DLD1 (cell line): ENCODE results near the gene KCNJ9.

Source experiments
- in situ Hi-C: cut with HindIII; loops from 2 replicates; pipeline ENCODE4 v1.10.0; 2017; ENCODE audit warnings: low sequenced_read_pairs

Gene KCNJ9

DNA sequence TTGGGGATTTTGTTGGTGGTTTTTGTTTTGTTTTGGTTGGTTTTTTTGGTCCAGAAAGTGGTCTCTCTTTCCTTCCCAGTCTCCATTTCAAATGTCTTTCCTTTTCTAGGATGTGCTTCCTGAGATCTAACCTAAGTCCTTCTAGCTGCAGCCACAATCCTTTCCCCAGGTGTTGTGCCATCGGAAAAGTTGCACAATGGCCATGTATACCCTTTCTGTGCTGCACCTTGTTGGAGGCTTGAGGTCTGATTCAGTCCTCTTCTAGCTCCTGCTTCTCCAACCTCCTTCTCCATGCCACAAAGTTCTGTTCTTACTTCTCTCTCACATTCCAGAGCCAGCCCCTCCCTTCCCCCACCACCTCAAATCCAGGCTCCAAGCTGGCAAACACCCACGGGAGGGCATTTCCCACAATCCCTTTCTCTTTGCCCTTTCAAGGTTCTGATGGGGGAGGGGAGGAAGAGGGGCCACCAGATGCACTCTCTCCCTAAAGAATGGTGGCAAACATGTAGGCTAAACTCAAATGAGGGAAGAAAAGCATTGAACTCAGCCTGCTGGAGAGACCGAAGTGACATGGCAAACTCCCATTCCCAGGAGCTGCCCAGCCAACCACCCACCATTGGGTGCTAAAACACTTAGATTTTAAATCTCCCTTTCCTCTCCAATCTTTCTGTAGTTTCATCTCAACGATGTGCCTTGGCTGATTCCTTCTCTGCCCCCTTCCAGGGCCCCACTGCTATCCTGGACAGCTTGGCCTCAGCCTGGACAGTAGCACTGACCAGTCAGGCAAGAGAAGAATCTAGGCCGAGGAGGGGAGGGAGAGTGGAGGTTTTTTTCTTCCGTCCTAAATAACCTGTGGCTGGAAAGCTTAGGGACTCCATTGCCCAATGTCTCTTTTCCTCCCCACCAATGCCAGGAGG, 14.3 kb upstream of the KCNJ9 start:
- in situ Hi-C loops, result no loop called here

GRCh38 chr1:160068225-160068624, 13.1 kb upstream of the KCNJ9 start:
- in situ Hi-C loops, result no loop called here

- in situ Hi-C loops, result no loop called here
Observed at GRCh38 chr1:160069460-160070231, 11.7 kb upstream of the KCNJ9 start, which contains the start of gene KCNJ10. TSS of gene KCNJ10 (minus strand) at chr1:160070160. CDS start at chr1:160042532, 27,628 bp downstream.

GRCh38 chr1:160070243-160071163, 10.8 kb upstream of the KCNJ9 start:
- in situ Hi-C loops, result no loop called here

DNA sequence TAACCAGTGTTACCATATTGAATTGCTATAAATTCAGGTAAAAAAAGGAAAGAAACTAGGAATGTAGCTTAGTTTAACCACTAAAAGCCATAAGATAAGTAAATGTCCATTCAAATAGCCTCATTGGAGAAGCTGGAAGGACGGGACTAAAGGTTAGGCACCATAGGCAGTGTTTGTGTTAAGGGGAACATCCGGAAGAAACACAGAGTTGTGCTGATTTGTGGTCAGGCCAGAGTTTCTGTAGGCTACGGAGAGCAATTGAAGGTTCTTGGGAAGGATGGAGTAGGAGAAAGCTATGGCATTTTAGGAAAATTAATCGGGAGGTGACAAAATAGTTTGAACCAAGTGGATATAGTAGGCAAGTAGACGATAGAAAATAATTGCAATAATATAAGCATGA, 10.0 kb upstream of the KCNJ9 start:
- in situ Hi-C loops, result no loop called here

GRCh38 chr1:160074865-160075264, 6.5 kb upstream of the KCNJ9 start:
- in situ Hi-C loops, result no loop called here

DNA sequence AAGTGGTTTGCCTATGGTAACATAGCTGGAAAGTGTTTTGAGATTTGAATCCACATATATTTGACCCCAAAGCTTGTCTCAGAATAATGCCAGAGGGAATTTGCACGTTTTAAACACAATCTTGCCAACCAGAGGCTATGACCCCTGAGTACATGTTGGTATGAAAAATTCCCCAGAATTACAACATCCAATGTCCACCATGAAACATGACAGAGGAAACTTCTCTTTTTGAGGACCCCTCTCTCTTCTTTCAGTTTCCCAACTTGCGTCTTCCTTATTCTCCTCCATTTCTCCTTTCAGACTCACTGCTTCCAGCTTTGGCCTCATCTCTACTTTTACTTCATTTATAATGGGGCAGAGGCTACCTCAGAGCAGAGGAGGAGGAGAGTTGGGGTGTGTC, 5.5 kb upstream of the KCNJ9 start:
- in situ Hi-C loops, result no loop called here

GRCh38 chr1:160076295-160076694, 5.0 kb upstream of the KCNJ9 start:
- in situ Hi-C loops, result no loop called here

DNA sequence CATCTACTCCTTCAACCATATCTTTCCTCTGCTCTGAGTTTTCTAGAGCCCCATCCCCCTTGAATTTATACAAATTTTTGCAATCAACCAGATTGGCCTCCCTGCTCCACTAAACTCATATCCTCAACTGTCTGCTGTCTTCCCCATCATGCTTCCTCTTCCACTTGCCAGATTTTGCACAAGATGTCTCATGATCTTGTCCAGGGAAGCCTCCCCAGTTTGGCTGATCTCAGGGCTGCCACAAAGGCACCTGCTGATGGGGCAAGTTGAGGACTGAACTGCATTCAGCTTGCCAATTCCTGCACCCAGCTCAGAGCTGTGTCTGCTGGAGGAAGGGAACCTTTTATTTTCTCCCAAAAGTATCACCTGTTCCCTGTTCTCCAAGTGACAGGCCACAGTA, 3.9 kb upstream of the KCNJ9 start:
- in situ Hi-C loops, result no loop called here

GRCh38 chr1:160078512-160079195, 2.7 kb upstream of the KCNJ9 start:
- in situ Hi-C loops, result no loop called here

GRCh38 chr1:160079448-160079847, 1.9 kb upstream of the KCNJ9 start:
- in situ Hi-C loops, result no loop called here

GRCh38 chr1:160080381-160081100, 797 bp upstream of the KCNJ9 start:
- in situ Hi-C loops, result no loop called here

DNA sequence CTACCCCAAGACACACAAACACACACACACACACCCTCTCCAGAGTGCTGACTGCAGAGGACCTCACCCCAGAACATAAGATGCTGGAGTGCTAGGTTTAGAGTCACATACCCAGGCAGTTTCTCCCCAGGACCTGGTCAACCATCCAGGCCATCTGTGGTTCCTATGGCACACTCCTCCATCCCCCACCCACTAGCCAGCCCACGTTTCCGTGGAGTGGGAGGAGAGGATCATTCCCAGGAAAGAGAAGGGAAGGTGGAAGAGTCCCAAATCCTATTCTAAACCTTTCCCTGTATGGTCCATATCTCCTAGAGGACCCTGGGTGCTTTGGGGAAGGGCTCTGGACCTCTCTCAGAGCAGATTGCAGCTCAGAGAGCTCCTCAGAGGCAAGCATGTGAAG, 1.1 kb downstream of the KCNJ9 start:
- in situ Hi-C loops, result no loop called here

- in situ Hi-C loops, result no loop called here
Observed at GRCh38 chr1:160082926-160083325, 1.6 kb downstream of the KCNJ9 start.

DNA sequence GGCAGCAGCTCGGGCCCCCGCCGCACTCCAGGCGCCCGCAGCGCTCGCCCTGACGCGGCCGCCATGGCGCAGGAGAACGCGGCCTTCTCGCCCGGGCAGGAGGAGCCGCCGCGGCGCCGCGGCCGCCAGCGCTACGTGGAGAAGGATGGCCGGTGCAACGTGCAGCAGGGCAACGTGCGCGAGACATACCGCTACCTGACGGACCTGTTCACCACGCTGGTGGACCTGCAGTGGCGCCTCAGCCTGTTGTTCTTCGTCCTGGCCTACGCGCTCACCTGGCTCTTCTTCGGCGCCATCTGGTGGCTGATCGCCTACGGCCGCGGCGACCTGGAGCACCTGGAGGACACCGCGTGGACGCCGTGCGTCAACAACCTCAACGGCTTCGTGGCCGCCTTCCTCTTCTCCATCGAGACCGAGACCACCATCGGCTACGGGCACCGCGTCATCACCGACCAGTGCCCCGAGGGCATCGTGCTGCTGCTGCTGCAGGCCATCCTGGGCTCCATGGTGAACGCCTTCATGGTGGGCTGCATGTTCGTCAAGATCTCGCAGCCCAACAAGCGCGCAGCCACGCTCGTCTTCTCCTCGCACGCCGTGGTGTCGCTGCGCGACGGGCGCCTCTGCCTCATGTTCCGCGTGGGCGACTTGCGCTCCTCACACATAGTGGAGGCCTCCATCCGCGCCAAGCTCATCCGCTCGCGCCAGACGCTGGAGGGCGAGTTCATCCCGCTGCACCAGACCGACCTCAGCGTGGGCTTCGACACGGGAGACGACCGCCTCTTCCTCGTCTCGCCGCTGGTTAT, 2.8 kb downstream of the KCNJ9 start:
- in situ Hi-C loops, result no loop called here

- in situ Hi-C loops, result no loop called here
Observed at GRCh38 chr1:160084771-160085321, 3.5 kb downstream of the KCNJ9 start.

DNA sequence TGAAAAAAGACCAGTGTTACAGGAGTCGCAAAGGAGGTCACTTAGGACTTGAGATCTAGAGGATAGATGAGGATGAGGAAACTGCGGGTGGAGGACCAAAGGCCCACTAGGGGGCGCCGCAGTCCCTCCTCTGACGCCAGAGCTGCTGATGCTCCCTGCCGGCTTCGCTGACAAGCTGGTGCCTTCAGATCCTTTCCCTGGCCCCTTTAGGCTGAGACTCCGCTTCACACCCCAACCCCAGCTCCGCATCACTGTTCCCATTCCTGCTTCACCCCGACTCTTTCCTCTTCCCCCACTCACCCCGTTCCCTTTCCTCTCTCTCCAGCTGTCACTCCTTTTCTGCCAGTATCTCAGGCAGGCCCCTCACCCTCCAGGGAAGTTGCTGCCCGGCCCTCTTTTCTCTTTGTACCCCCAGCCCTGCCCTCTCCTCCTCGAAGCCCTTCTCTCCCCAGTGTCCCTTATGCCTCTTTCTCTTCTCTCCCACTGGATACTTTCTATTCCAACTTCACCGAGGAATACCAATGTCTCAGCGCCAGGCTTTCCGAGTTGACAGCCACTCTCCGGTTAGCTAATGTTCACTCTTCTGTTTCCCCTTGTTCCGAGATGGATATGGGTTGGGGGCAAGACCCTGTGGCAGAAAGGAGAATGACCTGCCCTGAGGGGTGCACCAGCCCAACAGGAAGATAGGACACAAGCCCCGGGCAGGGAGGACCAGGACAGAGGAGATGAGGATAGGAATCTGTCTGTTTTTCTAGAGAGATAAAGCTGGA, 4.5 kb downstream of the KCNJ9 start:
- in situ Hi-C loops, result no loop called here

DNA sequence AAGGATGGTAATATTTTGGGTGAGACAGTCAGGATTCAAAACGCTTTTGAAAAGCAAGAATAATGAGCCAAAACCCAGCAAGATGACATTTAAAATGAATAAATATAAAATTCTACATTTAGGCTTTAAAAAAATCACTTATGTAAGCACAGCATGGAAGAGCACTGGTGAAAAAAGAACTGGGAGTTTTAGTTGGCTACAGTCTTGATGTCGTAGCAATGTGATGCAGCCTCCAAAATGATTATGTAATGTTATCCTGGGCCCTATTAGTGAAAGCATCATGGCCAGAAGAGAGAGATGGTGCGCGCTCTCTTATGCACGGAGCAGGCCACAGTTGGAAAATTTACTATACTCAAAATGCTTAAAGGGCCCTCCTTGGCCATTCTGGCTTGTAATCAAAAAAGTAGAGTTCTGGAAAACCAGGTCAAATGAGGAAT, 5.1 kb downstream of the KCNJ9 start:
- in situ Hi-C loops, result no loop called here
